ENCODE results near the gene SRCAP. TPM values are rescaled to one million over a fixed set of nuclear protein-coding genes. Genes with fewer than 3 reads are reported as not detected.
A peak's percentile ranks its signal among the peaks of the same experiment; 100 is the strongest.

SRCAP gene
- total RNA-seq, 1 experiment from 2014 or later = 116 TPM

GRCh38 chr16:30721167-30721566 lies 22.2 kb downstream of the SRCAP start:
- no peaks in the 10 kb centered on the region for H3K9me3 ChIP-seq (ENCODE audit: insufficient read depth, low read depth)
- H3K4me3 ChIP-seq = no peak overlapping the region
- H3K9me2 ChIP-seq (ENCODE audit: insufficient read depth) = no peaks in the 10 kb centered on the region
- H3F3A ChIP-seq (ENCODE audit: insufficient read depth, low read depth) = peaks cover 26% of the 10 kb centered on the region; the same call in 1 of the 2 replicates
- intact Hi-C loops (cut with micrococcal nuclease; ENCODE audit: unreplicated experiment) = no loop called here
- H3K4me2 ChIP-seq = no peak overlapping the region
- peaks cover 39% of the 10 kb centered on the region for H3K79me2 ChIP-seq (ENCODE audit: low read depth)
- no peak overlapping the region for H3K27ac ChIP-seq
- H3K27me3 ChIP-seq (ENCODE audit: insufficient read depth, low read depth) = no peaks in the 10 kb centered on the region
- H4K20me1 ChIP-seq (ENCODE audit: insufficient read depth) = peaks cover 49% of the 10 kb centered on the region
- CTCF ChIA-PET = no interaction called here
- TF ChIP-seq EZH2 (IDR thresholded peaks at IDR 0.05; ENCODE audit: low read depth) (no peak), CTCF (conservative IDR thresholded peaks at IDR 0.05) (no peak)
- no TSS peak for BruUV-seq (replicated peaks)
- DNase-seq = no peak
- H3K36me3 ChIP-seq (ENCODE audit: low read depth) = peaks cover 63% of the 10 kb centered on the region
- 0 out of 2 replicates have a peak, but pooled peaks cover 5% of the 10 kb centered on the region for H3K4me1 ChIP-seq (replicated peaks; ENCODE audit: insufficient read depth)
- POLR2A ChIA-PET (ENCODE audit: unreplicated experiment) = no interaction called here
- no peak overlapping the region for H2AFZ ChIP-seq

- Histone ChIP-seq H3K36me3 (ENCODE audit: low read depth) (peaks cover 62% of the 10 kb centered on the region), H3K4me3 (no peak overlapping the region), H4K20me1 (ENCODE audit: insufficient read depth) (peaks cover 46% of the 10 kb centered on the region; the same call in 1 of the 2 replicates), H3K27ac (no peak overlapping the region), H3K27me3 (ENCODE audit: insufficient read depth, low read depth) (no peaks in the 10 kb centered on the region), H3K4me1 (replicated peaks; ENCODE audit: insufficient read depth) (0 out of 2 replicates have a peak, but pooled peaks cover 5% of the 10 kb centered on the region), H3F3A (ENCODE audit: insufficient read depth, low read depth) (peaks cover 25% of the 10 kb centered on the region; the same call in 1 of the 2 replicates), H3K9me2 (ENCODE audit: insufficient read depth) (no peaks in the 10 kb centered on the region), H2AFZ (no peak overlapping the region), H3K9me3 (ENCODE audit: insufficient read depth, low read depth) (no peaks in the 10 kb centered on the region), H3K79me2 (ENCODE audit: low read depth) (peaks cover 35% of the 10 kb centered on the region), H3K4me2 (no peak overlapping the region)
- BruUV-seq (replicated peaks) = no TSS peak
- ChIA-PET POLR2A (ENCODE audit: unreplicated experiment) (no interaction called here), CTCF (no interaction called here)
- intact Hi-C loops (cut with micrococcal nuclease; ENCODE audit: unreplicated experiment) = no loop called here
- DNase-seq = peak in 1 of 2 experiments; percentile 53
- TF ChIP-seq EZH2 (IDR thresholded peaks at IDR 0.05; ENCODE audit: low read depth) (no peak), CTCF (conservative IDR thresholded peaks at IDR 0.05) (no peak)
Measured at GRCh38 chr16:30721606-30722005, 22.6 kb downstream of the SRCAP start.

- intact Hi-C loops (cut with micrococcal nuclease; ENCODE audit: unreplicated experiment) = no loop called here
- no peaks in the 10 kb centered on the region for H3K27me3 ChIP-seq (ENCODE audit: insufficient read depth, low read depth)
- ChIA-PET POLR2A (ENCODE audit: unreplicated experiment) (no interaction called here), CTCF (no interaction called here)
- TF ChIP-seq CTCF (conservative IDR thresholded peaks at IDR 0.05) (peak; percentile 29; the same call in 1 of the 2 replicates), EZH2 (IDR thresholded peaks at IDR 0.05; ENCODE audit: low read depth) (no peak)
- 0 out of 2 replicates have a peak, but pooled peaks cover 5% of the 10 kb centered on the region for H3K4me1 ChIP-seq (replicated peaks; ENCODE audit: insufficient read depth)
- peaks cover 30% of the 10 kb centered on the region; the same call in 1 of the 2 replicates for H3F3A ChIP-seq (ENCODE audit: insufficient read depth, low read depth)
- no peak overlapping the region for H3K4me2 ChIP-seq
- H3K36me3 ChIP-seq (ENCODE audit: low read depth) = peaks cover 54% of the 10 kb centered on the region
- DNase-seq = no peak
- BruUV-seq (replicated peaks) = no TSS peak
- H4K20me1 ChIP-seq (ENCODE audit: insufficient read depth) = peaks cover 48% of the 10 kb centered on the region; the same call in 1 of the 2 replicates
- H3K9me3 ChIP-seq (ENCODE audit: insufficient read depth, low read depth) = no peaks in the 10 kb centered on the region
- no peak overlapping the region for H3K27ac ChIP-seq
- H3K4me3 ChIP-seq = no peak overlapping the region
- no peaks in the 10 kb centered on the region for H3K9me2 ChIP-seq (ENCODE audit: insufficient read depth)
- H3K79me2 ChIP-seq (ENCODE audit: low read depth) = peaks cover 32% of the 10 kb centered on the region
- no peak overlapping the region for H2AFZ ChIP-seq
Measured at GRCh38 chr16:30722443-30722842, 23.5 kb downstream of the SRCAP start.

Data from PC-9 (cell line).